RKO (cell line): ENCODE results near the gene RAE1.
"Not testable (repeated sequence)": the region's sequence is repeated elsewhere in the genome, so short reads cannot be mapped to it uniquely, and the experiment has no call there.

Experiments used
- DNase-seq: peaks from one replicate; pipeline ENCODE4 v3.0.0-alpha.2; 2016; ENCODE audit warnings: low spot score

Gene RAE1

GRCh38 chr20:57326667-57327455, 24.2 kb upstream of the RAE1 start:
- DNase-seq: no peak

DNA sequence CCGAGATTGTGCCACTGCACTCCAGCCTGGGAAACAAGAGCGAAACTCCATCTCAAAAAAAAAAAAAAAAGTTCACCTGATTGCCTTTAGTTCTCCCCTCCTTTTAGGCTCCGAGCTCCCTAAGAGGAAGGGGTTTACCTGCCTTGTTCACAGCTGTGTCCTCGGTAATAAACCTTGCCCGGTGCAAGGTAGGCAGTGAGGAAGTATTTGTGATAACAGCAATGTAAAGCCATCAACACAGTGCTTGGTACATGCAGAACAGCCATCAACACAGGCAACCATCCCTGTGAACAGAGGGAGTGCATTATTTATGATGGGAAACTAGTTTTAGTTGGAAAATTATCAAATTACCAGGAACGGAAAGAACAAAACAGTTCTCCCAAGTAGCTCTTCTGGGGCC, 23.2 kb upstream of the RAE1 start:
- DNase-seq: no peak

DNA sequence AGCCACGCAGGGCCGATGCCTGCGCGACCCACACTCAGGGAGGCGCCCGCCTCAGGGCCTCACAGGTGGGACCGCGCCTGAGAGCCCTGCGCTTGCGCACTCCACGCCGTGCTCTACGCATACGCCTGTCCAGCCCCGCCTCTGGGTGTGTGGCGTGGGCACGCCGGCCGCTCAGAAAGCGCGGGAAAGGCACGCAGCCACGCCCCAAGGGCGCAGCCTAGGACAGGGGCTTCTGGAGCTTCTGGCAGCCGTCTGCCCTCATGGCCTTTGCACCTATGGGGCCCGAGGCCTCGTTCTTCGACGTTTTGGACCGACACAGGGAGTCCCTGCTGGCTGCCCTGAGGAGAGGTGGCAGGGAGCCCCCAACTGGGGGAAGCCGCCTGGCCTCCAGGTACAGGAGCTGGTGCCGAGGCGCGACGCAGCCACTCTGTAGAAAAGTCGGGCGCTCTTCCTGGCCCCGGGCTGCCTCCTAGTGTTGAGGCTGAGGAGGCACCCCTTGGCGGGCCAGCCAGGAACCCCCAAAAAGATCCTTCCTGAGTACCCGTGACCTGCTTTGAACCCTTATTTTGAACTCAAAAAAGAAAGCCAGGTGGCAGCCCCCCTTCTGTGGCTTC, 21.3 kb upstream of the RAE1 start, which contains the start of gene SPO11:
TSS of gene SPO11 (plus strand) at position 196 of the 614 bp plus-strand sequence. CDS start at position 261, 65 bp downstream.
- no peak for DNase-seq

DNA sequence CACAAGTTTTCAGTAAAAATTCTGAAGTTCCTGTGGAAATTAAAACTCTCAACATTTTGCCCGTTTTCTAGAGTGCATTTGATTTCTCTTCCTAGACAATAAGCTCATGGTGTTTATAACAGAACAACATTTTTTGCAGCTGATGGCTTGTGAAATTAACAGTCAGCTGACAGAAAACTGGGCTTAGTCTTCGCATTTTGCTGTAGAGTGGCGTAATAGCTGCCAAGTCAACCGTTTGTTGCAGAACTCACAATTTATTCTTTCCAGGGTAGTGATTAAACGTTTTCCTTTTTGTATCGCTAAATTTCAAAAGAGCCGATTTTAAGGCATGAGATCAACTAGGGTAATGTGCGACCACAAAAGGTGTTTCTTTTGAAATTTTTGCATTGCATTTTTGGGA, 20.1 kb upstream of the RAE1 start:
- DNase-seq: no peak

GRCh38 chr20:57332105-57333089, 18.7 kb upstream of the RAE1 start:
- peak; percentile 22 for DNase-seq

DNA sequence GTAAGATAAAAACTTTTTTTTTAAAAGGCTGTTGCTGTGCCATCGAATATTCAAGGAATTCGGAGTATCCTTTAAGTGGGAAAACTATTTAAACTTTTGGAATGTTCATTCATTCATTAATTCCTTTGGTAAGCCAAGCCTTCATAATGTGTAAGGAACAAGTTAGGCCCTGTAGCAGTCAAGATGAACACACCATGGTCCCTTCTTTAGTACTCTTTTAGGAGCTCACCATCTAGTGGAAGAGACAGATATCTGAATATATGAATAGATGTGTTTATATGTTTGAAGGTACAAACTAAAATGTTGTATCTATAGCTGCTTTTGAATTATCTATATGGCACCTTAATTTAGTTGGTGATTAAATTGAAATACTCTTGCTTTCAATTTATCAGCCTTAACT, 15.7 kb upstream of the RAE1 start:
- DNase-seq: peak; percentile 68

DNA sequence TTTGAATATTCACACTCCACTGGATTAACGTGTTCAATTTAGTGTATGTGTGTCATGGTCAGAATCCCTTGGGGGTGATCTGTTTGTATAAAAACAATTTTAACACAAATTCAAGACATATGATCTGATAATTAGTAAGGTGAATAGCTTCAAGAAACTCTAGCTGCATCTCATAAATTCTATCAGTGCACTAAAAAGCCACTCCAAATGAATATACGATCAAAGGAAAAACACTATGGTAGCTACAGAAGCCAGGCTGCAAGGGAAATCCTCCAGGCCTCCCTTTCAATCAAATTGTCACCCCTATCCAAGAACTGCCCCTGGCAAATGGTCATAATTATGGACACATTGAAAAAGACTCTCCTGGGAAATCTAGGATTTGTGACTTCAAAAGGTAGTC, 9.4 kb upstream of the RAE1 start:
- no peak for DNase-seq

- DNase-seq: peak; percentile 15
Observed at GRCh38 chr20:57342829-57343228, 8.2 kb upstream of the RAE1 start.

DNA sequence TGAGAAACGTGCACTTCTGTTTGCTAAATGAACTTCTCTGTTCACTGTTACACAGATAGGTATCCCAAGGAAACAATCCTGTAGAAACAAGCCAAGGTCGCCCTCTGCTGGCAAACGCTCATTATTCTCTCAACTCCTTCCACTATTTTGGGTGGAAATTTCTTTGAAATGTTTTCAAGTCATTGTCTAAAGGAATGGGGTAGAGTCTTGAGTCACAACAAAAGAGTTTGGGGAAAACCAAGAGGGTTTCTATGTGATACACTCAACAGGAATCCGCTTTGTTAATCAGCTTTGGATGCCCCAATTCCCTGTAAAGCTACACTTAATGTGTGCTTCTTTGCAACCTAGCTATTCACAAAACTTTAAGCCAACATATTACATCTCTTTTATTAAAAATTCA, 4.6 kb upstream of the RAE1 start:
- DNase-seq: peak; percentile 84

GRCh38 chr20:57347393-57347792, 3.7 kb upstream of the RAE1 start:
- DNase-seq: no peak

GRCh38 chr20:57348200-57348921, 2.7 kb upstream of the RAE1 start:
- DNase-seq: not testable (repeated sequence)

DNA sequence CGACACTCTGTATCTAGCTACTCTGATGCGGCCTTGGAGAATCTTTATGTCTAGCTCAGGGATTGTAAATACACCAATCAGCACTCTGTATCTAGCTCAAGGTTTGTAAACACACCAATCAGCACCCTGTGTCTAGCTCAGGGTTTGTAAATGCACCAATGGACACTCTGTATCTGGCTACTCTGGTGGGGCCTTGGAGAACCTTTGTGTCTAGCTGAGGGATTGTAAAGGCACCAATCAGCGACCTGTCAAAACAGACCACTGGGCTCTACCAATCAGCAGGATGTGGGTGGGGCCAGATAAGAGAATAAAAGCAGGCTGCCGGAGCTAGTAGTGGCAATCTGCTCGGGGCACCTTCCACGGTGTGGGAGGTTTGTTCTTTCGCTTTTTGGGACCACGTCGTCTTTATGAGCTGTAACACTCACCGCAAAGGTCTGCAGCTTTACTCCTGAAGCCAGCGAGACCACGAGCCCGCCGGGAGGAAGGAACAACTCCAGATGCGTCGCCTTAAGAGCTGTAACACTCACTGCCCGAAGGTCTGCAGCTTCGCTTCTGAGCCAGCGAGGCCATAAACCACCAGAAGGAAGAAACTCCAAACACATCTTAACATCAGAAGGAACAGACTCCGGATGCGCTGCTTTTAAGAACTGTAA, 2.0 kb upstream of the RAE1 start:
- DNase-seq: not testable (repeated sequence)

- peak; percentile 36 for DNase-seq
Observed at GRCh38 chr20:57350081-57350710, 859 bp upstream of the RAE1 start.

DNA sequence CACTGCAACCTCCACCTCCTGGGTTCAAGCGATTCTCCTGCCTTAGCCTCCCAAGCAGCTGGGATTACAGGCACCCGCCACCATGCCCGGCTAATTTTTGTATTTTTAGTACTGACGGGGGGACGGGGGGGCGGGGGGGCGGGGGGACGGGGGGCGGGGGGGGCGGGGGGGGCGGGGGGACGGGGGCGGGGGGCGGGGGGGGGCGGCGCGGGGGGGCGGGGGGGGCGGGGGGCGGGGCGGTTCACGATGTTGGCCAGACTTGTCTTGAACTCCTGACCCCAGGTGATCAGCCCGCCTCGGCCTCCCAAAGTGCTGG, 371 bp upstream of the RAE1 start:
- DNase-seq: not testable (repeated sequence)

- DNase-seq: no peak
Observed at GRCh38 chr20:57352305-57352704, 1.2 kb downstream of the RAE1 start.

GRCh38 chr20:57353351-57353750, 2.3 kb downstream of the RAE1 start:
- no peak for DNase-seq

DNA sequence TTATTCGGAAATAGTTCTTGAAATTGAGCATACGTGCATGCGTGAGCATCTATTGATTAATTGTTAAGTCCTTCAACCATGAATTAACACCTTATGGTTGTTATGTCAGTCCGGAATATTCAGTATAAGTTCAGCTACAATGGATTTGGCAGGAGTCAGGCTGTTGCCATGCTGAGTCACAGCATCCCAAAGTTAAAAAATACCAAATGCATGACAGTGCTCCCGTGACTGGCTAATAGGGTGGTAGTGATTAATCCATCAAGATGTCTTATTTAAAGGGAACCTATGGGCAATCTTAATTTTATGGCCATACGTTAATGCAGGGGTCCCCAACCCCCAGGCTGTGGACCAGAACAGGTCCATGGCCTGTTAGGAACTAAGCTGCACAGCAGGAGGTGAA, 10.5 kb downstream of the RAE1 start:
- peak; percentile 88 for DNase-seq

- DNase-seq: no peak
Observed at GRCh38 chr20:57364451-57364850, 13.4 kb downstream of the RAE1 start.

- no peak for DNase-seq
Observed at GRCh38 chr20:57369596-57369995, 18.5 kb downstream of the RAE1 start.

DNA sequence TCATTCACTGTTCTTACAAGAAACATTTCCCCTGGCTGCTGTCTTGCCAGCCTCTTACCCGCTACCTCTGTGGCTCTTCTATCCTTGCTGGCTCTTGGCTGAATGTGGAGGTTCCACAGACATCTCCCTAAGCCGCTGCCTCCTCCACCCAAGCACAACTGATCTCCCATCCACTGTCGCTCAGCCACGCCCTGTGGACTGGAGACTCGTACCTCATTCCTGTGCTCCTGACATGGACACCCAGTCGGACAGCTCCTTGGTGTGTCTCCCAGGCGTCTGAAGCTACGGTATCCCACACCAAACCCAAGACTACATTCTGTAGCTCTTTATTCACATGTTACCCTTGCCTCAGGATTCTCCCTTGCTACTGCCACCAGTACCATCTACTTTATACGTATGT, 19.3 kb downstream of the RAE1 start:
- DNase-seq: no peak

DNA sequence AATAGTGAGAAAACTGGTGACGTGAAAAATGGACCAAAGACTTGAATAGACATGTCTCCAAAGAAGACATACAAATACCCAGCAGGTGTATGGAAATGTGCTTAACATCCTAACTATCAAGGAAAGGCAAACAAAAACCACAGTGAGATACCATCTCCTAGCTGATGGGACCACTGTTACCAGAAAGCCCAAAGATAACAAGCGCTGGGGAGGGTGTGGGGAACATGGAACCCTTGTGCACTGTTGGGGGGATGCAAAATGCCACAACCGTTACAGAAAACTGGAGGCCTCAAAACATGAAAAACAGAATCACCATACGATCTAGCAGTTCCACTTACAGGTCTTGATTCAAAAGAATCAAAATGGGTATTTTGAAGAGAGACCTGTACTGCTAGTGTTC, 20.3 kb downstream of the RAE1 start:
- DNase-seq: no peak
